Erythroblast (primary cell): ENCODE results near the gene CAMK1D.

Experiments
- GATA1 ChIP-seq: IDR thresholded peaks from 2 replicates; pipeline ENCODE4 v1.6.1; 2011; ENCODE audit warnings: low read depth, mild to moderate bottlenecking, control low read depth, low read length, moderate library complexity
- POLR2A ChIP-seq: IDR thresholded peaks from 2 replicates; pipeline ENCODE4 v1.6.1; 2011; ENCODE audit warnings: mild to moderate bottlenecking, low read length

DNA sequence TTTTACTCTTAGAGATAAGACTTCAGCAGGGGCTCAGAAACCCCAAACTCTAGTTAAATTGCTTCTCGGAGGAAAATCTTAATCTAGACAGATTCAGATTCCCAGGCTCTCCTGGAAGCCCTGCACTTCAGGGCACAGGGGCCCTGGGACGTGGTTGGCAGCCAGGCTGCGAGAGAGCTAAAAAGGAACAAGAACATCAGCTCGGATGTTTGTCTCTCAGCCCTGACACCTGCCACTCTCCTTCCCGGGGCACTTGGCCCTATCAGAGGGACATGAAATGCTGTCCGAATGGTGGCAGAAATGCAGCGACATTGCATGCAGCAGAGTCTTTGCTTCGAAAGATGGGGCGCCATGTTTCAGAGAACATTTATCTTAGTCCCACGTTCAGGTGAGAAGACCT, 485.4 kb downstream of the CAMK1D start:
- TF ChIP-seq POLR2A (no peak), GATA1 (no peak)
